ENCODE measurements around the gene RPS19.
"Not testable (repeated sequence)": the region's sequence is repeated elsewhere in the genome, so short reads cannot be mapped to it uniquely, and the experiment has no call there.

RPS19 gene

GRCh38 chr19:41901707-41902360 is 41.8 kb downstream of the RPS19 start:
- DNase-seq (ENCODE audit: low read depth in 3 of 3): no peak

GRCh38 chr19:41902594-41902993 is 42.5 kb downstream of the RPS19 start:
- DNase-seq (ENCODE audit: low read depth in 3 of 3): no peak

- DNase-seq (ENCODE audit: low read depth in 3 of 3): no peak
These were observed 43.3 kb downstream of the RPS19 start for GRCh38 chr19:41903193-41903953.

- DNase-seq (ENCODE audit: low read depth in 3 of 3): no peak
These were observed 44.2 kb downstream of the RPS19 start for GRCh38 chr19:41904118-41904870.

- DNase-seq (ENCODE audit: low read depth in 3 of 3): no peak
These were observed 45.4 kb downstream of the RPS19 start for GRCh38 chr19:41905273-41906002.

- DNase-seq (ENCODE audit: low read depth in 3 of 3): no peak
These were observed 46.2 kb downstream of the RPS19 start for GRCh38 chr19:41906271-41906670.

- no peak for DNase-seq (ENCODE audit: low read depth in 3 of 3)
These were observed 47.0 kb downstream of the RPS19 start for GRCh38 chr19:41906916-41907680.

GRCh38 chr19:41907994-41908615 is 48.0 kb downstream of the RPS19 start:
- no peak for DNase-seq (ENCODE audit: low read depth in 3 of 3)

GRCh38 chr19:41908724-41909464 is 48.8 kb downstream of the RPS19 start:
- no peak for DNase-seq (ENCODE audit: low read depth in 3 of 3)

GRCh38 chr19:41909706-41910105 is 49.7 kb downstream of the RPS19 start:
- no peak for DNase-seq (ENCODE audit: low read depth in 3 of 3)

- no peak for DNase-seq (ENCODE audit: low read depth in 3 of 3)
These were observed 50.4 kb downstream of the RPS19 start for GRCh38 chr19:41910240-41910991.

- no peak for DNase-seq (ENCODE audit: low read depth in 3 of 3)
These were observed 51.2 kb downstream of the RPS19 start for GRCh38 chr19:41910992-41911888.

- no peak for DNase-seq (ENCODE audit: low read depth in 3 of 3)
These were observed 52.1 kb downstream of the RPS19 start for GRCh38 chr19:41911889-41912731.

GRCh38 chr19:41912899-41913537 is 53.0 kb downstream of the RPS19 start:
- DNase-seq (ENCODE audit: low read depth in 3 of 3): no peak

GRCh38 chr19:41913538-41914423 is 53.7 kb downstream of the RPS19 start:
- DNase-seq (ENCODE audit: low read depth in 3 of 3): no peak

GRCh38 chr19:41914424-41914834 is 54.4 kb downstream of the RPS19 start:
- DNase-seq (ENCODE audit: low read depth in 3 of 3): not testable (repeated sequence)

Measured in stimulated activated CD4-positive, alpha-beta T cell treated with anti-CD3 and anti-CD28 coated beads, TNF-alpha, amount 100 ng/mL, for 24 hours (primary cell).